K562 (cell line): ENCODE data around the gene LASP1NB.

Experiments
- ATAC-seq: fragments of 200-7000 bp; cut with Tn5 transposase; 3 replicates; pipeline ENCODE4 v1.9.1; 2020; ENCODE audit warnings: moderate library complexity
- BruUV-seq: library from RNA; stranded (reverse); fragments of 400-500 nt; replicated peaks from 2 replicates; lab custom pipeline; 2021; lab: Mats Ljungman, UMichigan
- CTCF ChIA-PET: fragments of 300-600 bp; formaldehyde crosslinking; extraction: SDS; loops from one replicate; lab custom pipeline; 2021; ENCODE audit warnings: low intra/inter-chr PET ratio; lab: Yijun Ruan, JAX
- POLR2A ChIA-PET: fragments of 300-600, 350-650 bp; sonication (Branson Sonifier 250); formaldehyde crosslinking; extraction: SDS; loops from one replicate; lab custom pipeline; 2021; ENCODE audit warnings: antibody characterized with exemption, inconsistent platforms; lab: Yijun Ruan, JAX
- DNase-seq, 4 experiments: peaks; one replicate each; pipeline versions ENCODE4 v3.0.0 to v3.0.0-alpha.2; 2011 to 2018; ENCODE audit warnings: low spot score in 3 of 4, mixed read lengths in 3 of 4; ENCODE audit errors: extremely low read depth in 1 of 4
- FAIRE-seq: peaks from 2 replicates; lab custom pipeline; 2011; peaks lifted over from hg19 to GRCh38; lab: Jason Lieb, UNC
- H2AFZ ChIP-seq: 2 replicates; pipeline ENCODE4 v1.6.0; 2011; ENCODE audit warnings: low read depth, low read length, control low read depth, inconsistent platforms
- H3K27ac ChIP-seq: fragments of 200-600 bp; 3 replicates; pipeline ENCODE4 v1.8.0; 2011; ENCODE audit warnings: low read depth, mild to moderate bottlenecking, control low read depth, inconsistent platforms, low read length, moderate library complexity, mixed read lengths; ENCODE audit errors: extremely low read depth
- H3K27me3 ChIP-seq, 2 experiments: fragments of 300-600 bp in 1 of 2; 2 replicates in 1 of 2; 3 replicates in 1 of 2; pipeline versions ENCODE4 v1.6.0 to v1.8.0; 2011; ENCODE audit warnings: inconsistent platforms in 2 of 2, low read length in 2 of 2, mild to moderate bottlenecking in 1 of 2, mixed read lengths in 1 of 2, moderate library complexity in 1 of 2; ENCODE audit not compliant: control insufficient read depth in 2 of 2, insufficient read depth in 2 of 2
- H3K36me3 ChIP-seq: fragments of 300-600 bp; 3 replicates; pipeline ENCODE4 v1.8.0; 2011; ENCODE audit warnings: mild to moderate bottlenecking, low read length, inconsistent platforms; ENCODE audit not compliant: control insufficient read depth, insufficient read depth
- H3K4me1 ChIP-seq, 2 experiments: fragments of 200-600 bp in 1 of 2; replicated peaks in 1 of 2; 2 replicates in 1 of 2; 3 replicates in 1 of 2; pipeline versions ENCODE4 v1.5.1 to v1.8.0; 2011; ENCODE audit warnings: inconsistent platforms in 2 of 2, low read length in 2 of 2, mild to moderate bottlenecking in 1 of 2, mixed read lengths in 1 of 2, moderate library complexity in 1 of 2; ENCODE audit not compliant: control insufficient read depth in 2 of 2, insufficient read depth in 2 of 2
- H3K4me2 ChIP-seq: 2 replicates; pipeline ENCODE4 v1.6.1; 2011; ENCODE audit warnings: low read length, control low read depth, inconsistent platforms, mixed read lengths; ENCODE audit not compliant: insufficient read depth
- H3K4me3 ChIP-seq: fragments of 200-600 bp; sonication (generic), shearing (Covaris generic); 2 replicates; pipeline ENCODE4 v1.5.1; 2016; ENCODE audit warnings: control low read depth, inconsistent platforms
- H3K79me2 ChIP-seq: fragments of 200-600 bp; 3 replicates; pipeline ENCODE4 v1.8.0; 2011; ENCODE audit warnings: low read length, inconsistent platforms; ENCODE audit not compliant: control insufficient read depth, insufficient read depth
- H3K9ac ChIP-seq, 2 experiments: 2 replicates each; pipeline versions ENCODE4 v1.6.0 to v1.6.1; 2011; ENCODE audit warnings: low read depth in 2 of 2, low read length in 2 of 2, control low read depth in 1 of 2, inconsistent platforms in 1 of 2, mild to moderate bottlenecking in 1 of 2, mixed read lengths in 1 of 2; ENCODE audit not compliant: insufficient read depth in 1 of 2
- H3K9me1 ChIP-seq: one replicate; pipeline ENCODE4 v1.6.0; 2011; ENCODE audit warnings: inconsistent platforms, mild to moderate bottlenecking, low read length, moderate library complexity; ENCODE audit not compliant: control insufficient read depth, insufficient read depth
- H3K9me3 ChIP-seq: replicated peaks from 2 replicates; pipeline ENCODE4 v1.5.1; 2011; ENCODE audit warnings: low read depth, low read length, inconsistent platforms; ENCODE audit not compliant: control insufficient read depth, insufficient read depth
- H4K20me1 ChIP-seq: replicated peaks from 2 replicates; pipeline ENCODE4 v1.6.1; 2011; ENCODE audit warnings: low read length, inconsistent platforms, mixed read lengths; ENCODE audit not compliant: control insufficient read depth, insufficient read depth
- ARID3B ChIP-seq: fragments of 250-450 bp; sonication (Bioruptor Pico); IDR thresholded peaks from 2 replicates; pipeline ENCODE4 v1.4.0; 2020; ENCODE audit warnings: borderline replicate concordance
- CHD4 ChIP-seq: fragments of 200-600 bp; sonication (generic); IDR thresholded peaks from 3 replicates; pipeline ENCODE4 v1.6.1; 2012; ENCODE audit warnings: low read depth, mild to moderate bottlenecking, mixed read lengths, low read length, inconsistent platforms; ENCODE audit not compliant: insufficient read depth, insufficient replicate concordance, poor library complexity, severe bottlenecking
- CUX1 ChIP-seq: fragments of 200-800 bp; sonication (Bioruptor generic); IDR thresholded peaks from 2 replicates; pipeline ENCODE4 v1.6.1; 2016; ENCODE audit warnings: missing genetic modification characterization, missing compliant biosample characterization
- EGR1 ChIP-seq: fragments of 450-650 bp; conservative IDR thresholded peaks from 2 replicates; pipeline ENCODE4 v1.6.1; 2017; ENCODE audit warnings: mild to moderate bottlenecking
- RCOR1 ChIP-seq, 2 experiments: IDR thresholded peaks; 2 replicates each; pipeline ENCODE4 v1.6.1; 2012; ENCODE audit warnings: low read depth in 2 of 2, low read length in 2 of 2, borderline replicate concordance in 1 of 2, improper control_type of control experiment in 1 of 2
- SMAD2 ChIP-seq: fragments of 150-350 bp; IDR thresholded peaks from 2 replicates; pipeline ENCODE4 v1.6.1; 2014; ENCODE audit warnings: low read depth, mild to moderate bottlenecking, low read length
- ZNF354B ChIP-seq: fragments of 250-450 bp; sonication (Bioruptor Pico); IDR thresholded peaks from 2 replicates; pipeline ENCODE4 v1.4.0; 2020
- WGBS: fragments of 100-300 bp; shearing (Covaris generic); methylation state at CpG from one replicate; pipeline ENCODE4 v1.1.6; 2016; ENCODE audit warnings: low coverage, mixed read lengths; ENCODE audit not compliant: insufficient coverage; ENCODE audit errors: missing lambda C conversion rate; 5-methylcytosine and 5-hydroxymethylcytosine counted together
- in situ Hi-C: fragments of 300-500 bp; cut with MboI; formaldehyde crosslinking; loops from 4 replicates; pipeline ENCODE4 v1.15.0; 2018; ENCODE audit warnings: inconsistent platforms, mixed read lengths
- intact Hi-C: fragments of 100-400 bp; cut with micrococcal nuclease; formaldehyde crosslinking; loops from 2 replicates; pipeline ENCODE4 v1.14.2; 2022
- TF ChIP-seq, protein P1 (sequence below), 3 experiments: IDR thresholded peaks in 2 of 3; conservative IDR thresholded peaks in 1 of 3; 2 replicates each; pipeline ENCODE4 v1.5.1; 2011 to 2012; ENCODE audit warnings: low read length in 3 of 3, mild to moderate bottlenecking in 3 of 3, control low read depth in 2 of 3, improper control_type of control experiment in 1 of 3, inconsistent platforms in 1 of 3, low read depth in 1 of 3, mixed read lengths in 1 of 3, moderate library complexity in 1 of 3; ENCODE audit not compliant: insufficient read depth in 2 of 3

Gene LASP1NB

DNA sequence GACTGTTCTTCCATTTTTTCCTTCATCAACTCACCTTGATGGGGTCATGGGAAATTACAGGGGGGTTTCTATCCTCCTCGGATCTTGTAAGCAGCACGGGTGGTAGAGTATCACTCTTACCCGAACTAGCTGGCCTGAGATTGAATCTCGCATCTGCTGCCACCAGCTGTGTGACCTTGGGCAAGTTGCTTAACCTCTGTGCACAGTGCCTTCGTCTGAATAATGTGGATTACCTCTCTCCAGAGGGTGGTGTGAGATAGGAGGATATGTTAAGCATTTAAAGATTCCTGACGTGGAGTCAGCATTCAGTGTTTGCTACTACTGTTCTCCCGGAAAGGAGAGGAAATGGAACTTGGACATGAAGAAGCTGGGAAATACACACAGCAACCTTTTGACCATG, 31.1 kb upstream of the LASP1NB start:
- H3K27ac ChIP-seq: peak overlapping the region; percentile 6; the same call in 2 of the 3 replicates
- peaks cover 4% of the 10 kb centered on the region for H3K9me1 ChIP-seq
- H2AFZ ChIP-seq: no peak overlapping the region
- BruUV-seq: no TSS peak
- intact Hi-C loops: no loop called here
- H3K4me1 ChIP-seq: peaks cover 42 to 50% of the 10 kb centered on the region in 2 experiments
- POLR2A ChIA-PET: interaction anchor here (0.6 to 2.0 kb wide), 12 partner anchors 8 to 1348 kb away, joined by 3 to 17 read pairs (median 4); partner anchors contain the start of genes LASP1 and LASP1NB
- no peaks in the 10 kb centered on the region for H3K9me3 ChIP-seq
- in situ Hi-C loops: no loop called here
- no peak overlapping the region for H3K4me2 ChIP-seq
- H4K20me1 ChIP-seq: peaks cover 38% of the 10 kb centered on the region
- 6% methylated on average over 7 of the region's 7 CpGs for WGBS
- no peak overlapping the region for H3K4me3 ChIP-seq
- DNase-seq (peak; percentile 59 to 72 (median 68)), FAIRE-seq (peak; percentile 97), ATAC-seq (peak; percentile 40)
- H3K9ac ChIP-seq: peak overlapping the region in 1 of 2 experiments; percentile 37; a peak in 2 of 4 replicates
- CTCF ChIA-PET: no interaction called here
- no peaks in the 10 kb centered on the region for H3K27me3 ChIP-seq
- H3K79me2 ChIP-seq: peaks cover 17% of the 10 kb centered on the region; the same call in 2 of the 3 replicates
- peaks cover 93% of the 10 kb centered on the region; the same call in 2 of the 3 replicates for H3K36me3 ChIP-seq
- TF ChIP-seq CHD4 (no peak), ARID3B (no peak), RCOR1 (IDR thresholded peaks at IDR 0.05; ENCODE audit: borderline replicate concordance in 1 of 2, low read depth in 2 of 2, low read length in 2 of 2) (peak in 1 of 2 experiments; percentile 73; a peak in 2 of 4 replicates), SMAD2 (no peak), ZNF354B (CRISPR knock-in tag) (no peak), CUX1 (CRISPR knock-in tag) (no peak), EGR1 (no peak)
- TF ChIP-seq, protein P1, sequence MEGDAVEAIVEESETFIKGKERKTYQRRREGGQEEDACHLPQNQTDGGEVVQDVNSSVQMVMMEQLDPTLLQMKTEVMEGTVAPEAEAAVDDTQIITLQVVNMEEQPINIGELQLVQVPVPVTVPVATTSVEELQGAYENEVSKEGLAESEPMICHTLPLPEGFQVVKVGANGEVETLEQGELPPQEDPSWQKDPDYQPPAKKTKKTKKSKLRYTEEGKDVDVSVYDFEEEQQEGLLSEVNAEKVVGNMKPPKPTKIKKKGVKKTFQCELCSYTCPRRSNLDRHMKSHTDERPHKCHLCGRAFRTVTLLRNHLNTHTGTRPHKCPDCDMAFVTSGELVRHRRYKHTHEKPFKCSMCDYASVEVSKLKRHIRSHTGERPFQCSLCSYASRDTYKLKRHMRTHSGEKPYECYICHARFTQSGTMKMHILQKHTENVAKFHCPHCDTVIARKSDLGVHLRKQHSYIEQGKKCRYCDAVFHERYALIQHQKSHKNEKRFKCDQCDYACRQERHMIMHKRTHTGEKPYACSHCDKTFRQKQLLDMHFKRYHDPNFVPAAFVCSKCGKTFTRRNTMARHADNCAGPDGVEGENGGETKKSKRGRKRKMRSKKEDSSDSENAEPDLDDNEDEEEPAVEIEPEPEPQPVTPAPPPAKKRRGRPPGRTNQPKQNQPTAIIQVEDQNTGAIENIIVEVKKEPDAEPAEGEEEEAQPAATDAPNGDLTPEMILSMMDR (IDR thresholded peaks at IDR 0.05 in 2 of 3, conservative IDR thresholded peaks at IDR 0.05 in 1 of 3; ENCODE audit: insufficient read depth in 2 of 3, low read depth in 1 of 3, low read length in 3 of 3): no peak
